ENCODE data around the gene FBP2.

DNA sequence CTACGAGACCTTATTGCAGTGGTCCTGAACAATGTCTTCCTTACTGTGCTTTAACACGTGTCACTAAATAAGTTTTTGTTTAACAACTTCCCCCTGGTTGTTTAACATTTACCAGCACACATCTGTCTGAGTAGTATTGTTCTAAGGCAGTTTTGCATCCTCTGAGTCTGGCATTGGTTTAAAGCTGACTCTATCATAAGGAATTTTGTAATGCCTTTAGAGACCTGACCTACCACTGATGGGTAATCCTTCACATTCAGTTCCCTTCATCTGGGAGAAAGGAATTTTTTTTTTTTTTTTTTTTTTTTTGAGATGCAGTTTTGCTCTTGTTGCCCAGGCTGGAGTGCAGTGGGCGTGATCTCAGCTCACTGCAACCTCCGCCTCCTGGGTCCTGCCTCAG is 58.7 kb downstream of the FBP2 start:
- no peak for TF ChIP-seq POLR2A (IDR thresholded peaks at IDR 0.05)
- TF ChIP-seq, protein P1, sequence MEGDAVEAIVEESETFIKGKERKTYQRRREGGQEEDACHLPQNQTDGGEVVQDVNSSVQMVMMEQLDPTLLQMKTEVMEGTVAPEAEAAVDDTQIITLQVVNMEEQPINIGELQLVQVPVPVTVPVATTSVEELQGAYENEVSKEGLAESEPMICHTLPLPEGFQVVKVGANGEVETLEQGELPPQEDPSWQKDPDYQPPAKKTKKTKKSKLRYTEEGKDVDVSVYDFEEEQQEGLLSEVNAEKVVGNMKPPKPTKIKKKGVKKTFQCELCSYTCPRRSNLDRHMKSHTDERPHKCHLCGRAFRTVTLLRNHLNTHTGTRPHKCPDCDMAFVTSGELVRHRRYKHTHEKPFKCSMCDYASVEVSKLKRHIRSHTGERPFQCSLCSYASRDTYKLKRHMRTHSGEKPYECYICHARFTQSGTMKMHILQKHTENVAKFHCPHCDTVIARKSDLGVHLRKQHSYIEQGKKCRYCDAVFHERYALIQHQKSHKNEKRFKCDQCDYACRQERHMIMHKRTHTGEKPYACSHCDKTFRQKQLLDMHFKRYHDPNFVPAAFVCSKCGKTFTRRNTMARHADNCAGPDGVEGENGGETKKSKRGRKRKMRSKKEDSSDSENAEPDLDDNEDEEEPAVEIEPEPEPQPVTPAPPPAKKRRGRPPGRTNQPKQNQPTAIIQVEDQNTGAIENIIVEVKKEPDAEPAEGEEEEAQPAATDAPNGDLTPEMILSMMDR (IDR thresholded peaks at IDR 0.05), result no peak

All from lower leg skin (tissue), 3 donors.